Panc1 (cell line): ENCODE results near the gene ACD.

Experiments used
- POLR2AphosphoS5 ChIP-seq: IDR thresholded peaks from 2 replicates; pipeline ENCODE4 v1.6.1; 2012; ENCODE audit warnings: mild to moderate bottlenecking, low read depth, low read length, moderate library complexity
- REST ChIP-seq, 2 experiments: IDR thresholded peaks; 2 replicates each; pipeline ENCODE4 v1.6.1; 2011 to 2012; ENCODE audit warnings: low read depth in 2 of 2, control low read depth in 1 of 2, low read length in 1 of 2, mild to moderate bottlenecking in 1 of 2, moderate library complexity in 1 of 2; ENCODE audit not compliant: insufficient read depth in 1 of 2
- SIN3A ChIP-seq: IDR thresholded peaks from 2 replicates; pipeline ENCODE4 v1.6.1; 2012; ENCODE audit warnings: low read depth, mild to moderate bottlenecking, low read length, moderate library complexity, borderline replicate concordance; ENCODE audit not compliant: insufficient read depth
- TCF7L2 ChIP-seq: IDR thresholded peaks from 2 replicates; pipeline ENCODE4 v1.6.1; 2011; ENCODE audit warnings: mild to moderate bottlenecking, low read depth, low read length, inconsistent platforms
- TF ChIP-seq, protein P1 (sequence below): fragments of 450-650 bp; IDR thresholded peaks from 2 replicates; pipeline ENCODE4 v1.5.1; 2017; ENCODE audit warnings: mild to moderate bottlenecking

GRCh38 chr16:67608364-67608763, 51.7 kb downstream of the ACD start:
- TF ChIP-seq SIN3A, result no peak
- TF ChIP-seq, protein P1, sequence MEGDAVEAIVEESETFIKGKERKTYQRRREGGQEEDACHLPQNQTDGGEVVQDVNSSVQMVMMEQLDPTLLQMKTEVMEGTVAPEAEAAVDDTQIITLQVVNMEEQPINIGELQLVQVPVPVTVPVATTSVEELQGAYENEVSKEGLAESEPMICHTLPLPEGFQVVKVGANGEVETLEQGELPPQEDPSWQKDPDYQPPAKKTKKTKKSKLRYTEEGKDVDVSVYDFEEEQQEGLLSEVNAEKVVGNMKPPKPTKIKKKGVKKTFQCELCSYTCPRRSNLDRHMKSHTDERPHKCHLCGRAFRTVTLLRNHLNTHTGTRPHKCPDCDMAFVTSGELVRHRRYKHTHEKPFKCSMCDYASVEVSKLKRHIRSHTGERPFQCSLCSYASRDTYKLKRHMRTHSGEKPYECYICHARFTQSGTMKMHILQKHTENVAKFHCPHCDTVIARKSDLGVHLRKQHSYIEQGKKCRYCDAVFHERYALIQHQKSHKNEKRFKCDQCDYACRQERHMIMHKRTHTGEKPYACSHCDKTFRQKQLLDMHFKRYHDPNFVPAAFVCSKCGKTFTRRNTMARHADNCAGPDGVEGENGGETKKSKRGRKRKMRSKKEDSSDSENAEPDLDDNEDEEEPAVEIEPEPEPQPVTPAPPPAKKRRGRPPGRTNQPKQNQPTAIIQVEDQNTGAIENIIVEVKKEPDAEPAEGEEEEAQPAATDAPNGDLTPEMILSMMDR, result no peak
- TF ChIP-seq REST (IDR thresholded peaks at IDR 0.05; ENCODE audit: insufficient read depth in 1 of 2, low read depth in 2 of 2, low read length in 1 of 2), result no peak
- no peak for TF ChIP-seq POLR2AphosphoS5
- TF ChIP-seq TCF7L2, result no peak
